Effector CD8-positive, alpha-beta T cell (primary cell): ENCODE measurements around the gene NFKBIA.
"Not testable (repeated sequence)": the region's sequence is repeated elsewhere in the genome, so short reads cannot be mapped to it uniquely, and the experiment has no call there.

ENCODE experiments used
- DNase-seq: peaks from one replicate; lab custom pipeline; 2025; lab: John Stamatoyannopoulos, UW
- total RNA-seq, 4 experiments: gene quantifications; one replicate each; lab custom pipeline; 2026; lab: John Stamatoyannopoulos, UW

The NFKBIA gene
- total RNA-seq: 146 to 1,103 (median 380) reads per million in 4 experiments

DNA sequence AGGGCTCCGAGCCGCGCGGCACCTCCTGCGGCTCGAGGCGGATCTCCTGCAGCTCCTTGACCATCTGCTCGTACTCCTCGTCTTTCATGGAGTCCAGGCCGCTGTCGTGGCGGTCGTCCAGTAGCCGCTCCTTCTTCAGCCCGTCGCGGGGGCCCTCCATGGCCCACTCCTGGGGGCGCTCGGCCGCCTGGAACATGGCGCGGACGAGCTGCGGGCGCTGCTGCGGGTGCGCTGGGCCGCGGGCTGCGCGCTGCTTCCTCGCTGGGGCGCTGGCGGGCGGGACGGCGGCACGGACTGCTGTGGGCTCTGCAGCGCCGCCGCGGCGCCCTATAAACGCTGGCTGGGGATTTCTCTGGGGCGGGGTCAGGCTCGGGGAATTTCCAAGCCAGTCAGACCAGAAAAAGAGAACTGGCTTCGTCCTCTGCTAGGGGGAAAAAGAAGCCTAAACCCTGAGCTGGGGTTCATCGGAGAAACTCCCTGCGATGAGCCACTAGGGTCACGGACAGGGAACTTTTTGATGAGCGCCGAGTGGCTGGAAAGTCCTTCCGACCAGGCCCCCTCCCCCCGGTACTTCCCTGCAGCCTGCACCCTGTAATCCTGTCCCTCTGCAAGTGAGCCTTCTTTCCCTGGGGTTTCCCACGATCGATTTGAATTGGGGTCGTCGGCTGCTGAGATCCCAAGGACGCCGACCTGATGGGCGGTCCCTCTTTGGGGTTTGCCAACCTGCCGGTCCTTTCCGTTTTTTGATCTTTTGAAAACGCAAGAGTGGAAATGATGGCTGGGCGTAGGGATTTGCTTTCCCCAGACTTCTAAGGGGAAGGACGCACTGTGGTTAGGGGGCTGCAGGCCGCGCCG, at the start of gene NFKBIA:
TSS of gene NFKBIA (minus strand) at position 301 of the 855 bp plus-strand sequence. CDS start at position 196, 105 bp downstream.
- peak; percentile 85 for DNase-seq

- DNase-seq: no peak
Measured at GRCh38 chr14:35446450-35446849, 41.9 kb upstream of the NFKBIA start.

GRCh38 chr14:35444104-35444503, 39.6 kb upstream of the NFKBIA start:
- no peak for DNase-seq

GRCh38 chr14:35441160-35441559, 36.6 kb upstream of the NFKBIA start:
- no peak for DNase-seq

- DNase-seq: no peak
Measured at GRCh38 chr14:35438910-35439713, 34.6 kb upstream of the NFKBIA start.

DNA sequence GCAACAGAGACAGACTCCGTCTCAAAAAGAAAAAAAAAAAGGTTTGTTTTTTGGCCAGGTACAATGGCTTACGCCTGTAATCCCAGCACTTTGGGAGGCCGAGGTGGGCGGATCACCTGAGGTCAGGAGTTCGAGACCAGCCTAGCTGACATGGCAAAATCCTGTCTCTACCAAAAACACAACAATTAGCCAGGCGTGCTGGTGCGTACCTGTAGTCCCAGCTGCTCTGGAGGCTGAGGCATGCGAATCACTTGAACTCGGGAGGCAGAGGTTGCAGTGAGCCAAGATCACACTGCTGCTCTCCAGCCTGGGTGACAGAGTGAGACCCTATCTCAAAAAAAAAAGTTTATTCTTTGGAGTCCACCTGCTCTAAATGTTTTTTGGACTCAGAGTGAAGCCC, 33.9 kb upstream of the NFKBIA start:
- not testable (repeated sequence) for DNase-seq

DNA sequence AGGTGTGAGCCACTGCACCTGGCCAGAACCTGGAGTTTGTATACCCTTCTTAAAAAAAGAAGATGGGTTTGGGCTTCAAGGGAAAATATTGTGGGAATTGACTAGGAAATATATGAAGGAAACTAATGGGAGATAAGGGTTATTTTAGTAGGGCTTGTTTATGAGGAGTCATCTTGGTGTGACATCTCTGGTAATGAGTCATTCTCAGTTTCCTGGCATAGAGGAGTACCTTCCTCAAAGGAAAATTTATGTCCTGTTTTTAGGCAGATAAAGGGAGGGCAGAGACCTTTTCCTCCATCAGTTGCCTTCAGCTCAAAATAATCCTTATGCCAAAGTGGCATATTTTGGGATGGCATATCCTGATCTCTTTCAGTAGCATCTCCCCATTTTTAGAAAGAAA, 30.6 kb upstream of the NFKBIA start:
- DNase-seq: no peak

DNA sequence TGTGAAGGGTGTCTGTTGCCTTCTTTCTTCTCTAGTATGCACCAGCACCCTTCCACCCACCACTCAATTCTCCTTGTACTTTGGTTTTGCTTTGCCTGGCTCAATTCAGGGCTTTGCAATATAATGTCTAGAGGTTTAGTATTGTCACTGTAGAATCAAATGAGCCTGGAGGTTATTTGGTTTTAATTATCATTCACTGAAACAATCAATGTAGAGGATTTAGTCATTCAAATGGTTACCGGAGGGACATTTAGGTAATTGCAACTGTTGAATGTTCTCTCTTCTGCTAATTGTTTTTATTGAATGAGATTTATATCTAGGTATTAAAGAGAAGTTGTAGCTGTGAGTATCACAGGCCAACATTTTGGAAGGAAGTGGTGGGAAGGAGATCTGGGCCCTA, 29.3 kb upstream of the NFKBIA start:
- DNase-seq: no peak

GRCh38 chr14:35430459-35431199, 26.1 kb upstream of the NFKBIA start:
- no peak for DNase-seq

- no peak for DNase-seq
Measured at GRCh38 chr14:35429951-35430350, 25.4 kb upstream of the NFKBIA start.

DNA sequence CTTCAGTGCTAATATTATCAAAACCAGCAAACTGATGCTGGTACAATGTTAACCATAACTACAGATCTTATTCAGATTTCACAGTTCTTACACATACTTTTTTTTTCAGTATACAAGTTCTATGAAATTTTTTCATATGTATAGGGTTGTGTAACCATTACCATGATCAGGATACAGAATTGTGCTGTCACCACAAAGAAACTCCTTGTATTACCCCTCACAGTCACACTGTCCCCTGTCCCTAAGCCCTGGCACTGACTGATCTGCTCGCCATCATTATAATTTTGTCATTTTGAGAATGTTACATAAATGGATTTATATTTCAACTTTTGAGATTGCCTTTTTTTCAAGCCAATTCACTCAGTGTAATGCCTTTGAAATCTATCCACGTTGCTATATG, 21.3 kb upstream of the NFKBIA start:
- DNase-seq: no peak

- DNase-seq: no peak
Measured at GRCh38 chr14:35423621-35424020, 19.1 kb upstream of the NFKBIA start.

GRCh38 chr14:35420036-35420811, 15.7 kb upstream of the NFKBIA start:
- no peak for DNase-seq

- no peak for DNase-seq
Measured at GRCh38 chr14:35419429-35419841, 14.9 kb upstream of the NFKBIA start.

- no peak for DNase-seq
Measured at GRCh38 chr14:35418093-35418492, 13.5 kb upstream of the NFKBIA start.

GRCh38 chr14:35416108-35416750, 11.7 kb upstream of the NFKBIA start:
- DNase-seq: peak; percentile 43

- DNase-seq: no peak
Measured at GRCh38 chr14:35414365-35414764, 9.8 kb upstream of the NFKBIA start.

- no peak for DNase-seq
Measured at GRCh38 chr14:35412272-35413056, 7.9 kb upstream of the NFKBIA start.

DNA sequence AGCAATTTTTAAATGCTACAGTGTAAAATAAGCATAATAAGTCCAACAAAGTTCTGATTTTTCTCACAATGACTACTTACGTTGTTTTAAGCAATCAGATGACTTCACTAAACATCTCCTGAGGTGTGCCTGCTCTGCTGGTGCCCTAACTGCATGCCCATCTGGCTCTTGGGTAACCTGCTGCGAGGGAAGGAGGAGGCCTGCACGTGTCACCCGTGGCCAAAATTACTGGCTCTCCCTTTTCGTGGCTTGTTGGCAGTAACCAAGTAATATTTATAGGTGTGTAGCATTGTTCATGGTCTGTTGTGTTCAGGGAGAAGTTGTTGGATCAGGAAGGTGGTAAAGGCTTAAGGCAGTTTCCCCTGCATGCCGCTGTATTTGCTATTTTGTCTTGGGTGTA, 6.3 kb upstream of the NFKBIA start:
- DNase-seq: no peak

- no peak for DNase-seq
Measured at GRCh38 chr14:35409595-35409994, 5.0 kb upstream of the NFKBIA start.
